ENCODE results near the gene ANK3.

ANK3 gene

GRCh38 chr10:60334991-60335390 is 54.7 kb downstream of the ANK3 start:
- Histone ChIP-seq H2BK5ac (ENCODE audit: low read depth, low read length, poor library complexity) (no peak overlapping the region), H4K8ac (ENCODE audit: low read depth, low read length) (no peak overlapping the region), H3K18ac (ENCODE audit: low read length) (no peak overlapping the region), H3K9ac (ENCODE audit: low read length) (no peak overlapping the region), H3K79me2 (ENCODE audit: control insufficient read depth, insufficient read depth, low read length, poor library complexity) (no peaks in the 10 kb centered on the region), H4K12ac (ENCODE audit: low read depth, low read length) (no peak overlapping the region), H3K79me1 (ENCODE audit: low read length) (no peaks in the 10 kb centered on the region), H3K27me3 (ENCODE audit: insufficient read depth, low read length) (no peaks in the 10 kb centered on the region), H2AFZ (ENCODE audit: insufficient read depth, low read length, poor library complexity) (no peak overlapping the region), H2AK5ac (ENCODE audit: low read length) (no peak overlapping the region), H2BK120ac (ENCODE audit: insufficient read depth, low read length, poor library complexity) (no peak overlapping the region), H3K4me2 (ENCODE audit: low read length) (no peak overlapping the region), H3K23ac (ENCODE audit: low read length) (no peak overlapping the region), H3K4me1 (ENCODE audit: control insufficient read depth in 1 of 2, insufficient read depth in 2 of 2, low read length in 2 of 2) (no peaks in the 10 kb centered on the region), H3K4me3 (ENCODE audit: low read depth, low read length) (no peak overlapping the region), H3K14ac (ENCODE audit: low read length) (no peak overlapping the region), H3K36me3 (ENCODE audit: control insufficient read depth in 1 of 2, insufficient read depth in 2 of 2, low read length in 2 of 2) (no peaks in the 10 kb centered on the region), H4K91ac (ENCODE audit: low read depth, low read length) (no peak overlapping the region), H3K9me3 (ENCODE audit: insufficient read depth, low read depth, low read length) (no peaks in the 10 kb centered on the region), H3K4ac (ENCODE audit: low read depth, low read length) (no peak overlapping the region), H3K27ac (ENCODE audit: low read depth, low read length) (no peak overlapping the region), H2BK12ac (ENCODE audit: low read length) (no peak overlapping the region)
- peak in 1 of 2 donors; percentile 34 for DNase-seq
- no CpG with 5 or more reads among the region's 4 CpGs for WGBS (ENCODE audit: extremely low coverage, insufficient coverage, insufficient read length)

DNA sequence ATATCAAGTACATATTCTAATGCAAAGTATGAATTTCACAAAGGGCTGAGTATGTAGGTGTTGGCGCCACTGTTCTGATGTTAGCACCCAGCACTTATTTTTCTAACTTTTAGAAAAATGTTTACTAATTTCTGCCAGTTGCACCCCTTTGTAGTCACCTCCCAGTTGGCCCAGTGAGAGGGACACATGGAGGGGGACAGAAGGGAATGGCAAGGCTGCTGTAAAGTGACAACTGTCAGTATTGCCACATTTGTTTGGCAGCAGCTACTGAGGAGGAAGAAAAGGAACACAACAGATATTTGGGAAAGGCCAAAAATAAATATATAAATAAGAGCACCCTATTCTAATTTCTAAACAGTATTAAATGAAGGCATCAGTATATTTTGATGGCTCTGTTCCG is 57.3 kb downstream of the ANK3 start:
- no peak overlapping the region for H2BK5ac ChIP-seq (ENCODE audit: low read depth, low read length, poor library complexity)
- H4K91ac ChIP-seq (ENCODE audit: low read depth, low read length) = no peak overlapping the region
- H3K4ac ChIP-seq (ENCODE audit: low read depth, low read length) = no peak overlapping the region
- H3K27me3 ChIP-seq (ENCODE audit: insufficient read depth, low read length) = no peaks in the 10 kb centered on the region
- H3K36me3 ChIP-seq (ENCODE audit: control insufficient read depth in 1 of 2, insufficient read depth in 2 of 2, low read length in 2 of 2) = no peaks in the 10 kb centered on the region
- no peaks in the 10 kb centered on the region for H3K9me3 ChIP-seq (ENCODE audit: insufficient read depth, low read depth, low read length)
- no peak overlapping the region for H3K23ac ChIP-seq (ENCODE audit: low read length)
- no peak overlapping the region for H2AK5ac ChIP-seq (ENCODE audit: low read length)
- H3K9ac ChIP-seq (ENCODE audit: low read length) = no peak overlapping the region
- no peak overlapping the region for H2AFZ ChIP-seq (ENCODE audit: insufficient read depth, low read length, poor library complexity)
- no peaks in the 10 kb centered on the region for H3K79me1 ChIP-seq (ENCODE audit: low read length)
- no peak overlapping the region for H3K27ac ChIP-seq (ENCODE audit: low read depth, low read length)
- H2BK120ac ChIP-seq (ENCODE audit: insufficient read depth, low read length, poor library complexity) = no peak overlapping the region
- H3K18ac ChIP-seq (ENCODE audit: low read length) = no peak overlapping the region
- H3K4me3 ChIP-seq (ENCODE audit: low read depth, low read length) = no peak overlapping the region
- no peak overlapping the region for H3K4me2 ChIP-seq (ENCODE audit: low read length)
- H4K8ac ChIP-seq (ENCODE audit: low read depth, low read length) = no peak overlapping the region
- no peak overlapping the region for H2BK12ac ChIP-seq (ENCODE audit: low read length)
- H4K12ac ChIP-seq (ENCODE audit: low read depth, low read length) = no peak overlapping the region
- no CpG with 5 or more reads among the region's 2 CpGs for WGBS (ENCODE audit: extremely low coverage, insufficient coverage, insufficient read length)
- DNase-seq = no peak
- no peak overlapping the region for H3K14ac ChIP-seq (ENCODE audit: low read length)
- no peaks in the 10 kb centered on the region for H3K79me2 ChIP-seq (ENCODE audit: control insufficient read depth, insufficient read depth, low read length, poor library complexity)
- H3K4me1 ChIP-seq (ENCODE audit: control insufficient read depth in 1 of 2, insufficient read depth in 2 of 2, low read length in 2 of 2) = no peaks in the 10 kb centered on the region

DNA sequence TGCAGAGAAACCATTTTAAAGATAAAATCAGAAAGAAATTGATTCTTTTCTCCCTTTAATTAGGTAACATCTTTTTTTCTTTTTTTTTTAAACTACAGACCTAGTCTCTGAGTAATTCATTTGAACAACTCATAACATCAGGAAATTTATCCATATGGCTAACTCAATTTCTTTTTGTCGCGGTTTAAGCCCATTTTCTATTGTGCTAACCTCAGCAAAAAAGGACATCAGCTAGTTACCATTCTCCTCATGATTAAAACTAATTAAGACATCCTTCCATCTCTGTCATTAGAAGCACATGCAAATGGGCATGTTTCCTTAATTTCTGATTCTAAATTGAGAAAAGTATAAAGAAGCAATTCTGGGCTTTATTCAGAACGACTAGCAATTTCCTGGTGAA is 57.8 kb downstream of the ANK3 start:
- no peak overlapping the region for H3K4me2 ChIP-seq (ENCODE audit: low read length)
- no peak for DNase-seq
- no CpG with 5 or more reads among the region's 3 CpGs for WGBS (ENCODE audit: extremely low coverage, insufficient coverage, insufficient read length)
- H3K79me2 ChIP-seq (ENCODE audit: control insufficient read depth, insufficient read depth, low read length, poor library complexity) = no peaks in the 10 kb centered on the region
- no peaks in the 10 kb centered on the region for H3K36me3 ChIP-seq (ENCODE audit: control insufficient read depth in 1 of 2, insufficient read depth in 2 of 2, low read length in 2 of 2)
- H3K4me1 ChIP-seq (ENCODE audit: control insufficient read depth in 1 of 2, insufficient read depth in 2 of 2, low read length in 2 of 2) = no peaks in the 10 kb centered on the region
- no peak overlapping the region for H2AK5ac ChIP-seq (ENCODE audit: low read length)
- H3K4me3 ChIP-seq (ENCODE audit: low read depth, low read length) = no peak overlapping the region
- H3K27ac ChIP-seq (ENCODE audit: low read depth, low read length) = no peak overlapping the region
- no peaks in the 10 kb centered on the region for H3K9me3 ChIP-seq (ENCODE audit: insufficient read depth, low read depth, low read length)
- no peak overlapping the region for H4K8ac ChIP-seq (ENCODE audit: low read depth, low read length)
- no peak overlapping the region for H3K9ac ChIP-seq (ENCODE audit: low read length)
- H3K18ac ChIP-seq (ENCODE audit: low read length) = no peak overlapping the region
- H3K23ac ChIP-seq (ENCODE audit: low read length) = no peak overlapping the region
- H2BK5ac ChIP-seq (ENCODE audit: low read depth, low read length, poor library complexity) = no peak overlapping the region
- H4K91ac ChIP-seq (ENCODE audit: low read depth, low read length) = no peak overlapping the region
- no peak overlapping the region for H3K14ac ChIP-seq (ENCODE audit: low read length)
- no peak overlapping the region for H2AFZ ChIP-seq (ENCODE audit: insufficient read depth, low read length, poor library complexity)
- H3K79me1 ChIP-seq (ENCODE audit: low read length) = no peaks in the 10 kb centered on the region
- H3K27me3 ChIP-seq (ENCODE audit: insufficient read depth, low read length) = no peaks in the 10 kb centered on the region
- H4K12ac ChIP-seq (ENCODE audit: low read depth, low read length) = no peak overlapping the region
- no peak overlapping the region for H2BK120ac ChIP-seq (ENCODE audit: insufficient read depth, low read length, poor library complexity)
- no peak overlapping the region for H2BK12ac ChIP-seq (ENCODE audit: low read length)
- H3K4ac ChIP-seq (ENCODE audit: low read depth, low read length) = no peak overlapping the region

GRCh38 chr10:60323162-60323561 is 66.5 kb downstream of the ANK3 start:
- H4K8ac ChIP-seq (ENCODE audit: low read depth, low read length) = no peak overlapping the region
- no peak overlapping the region for H4K12ac ChIP-seq (ENCODE audit: low read depth, low read length)
- H3K4me3 ChIP-seq (ENCODE audit: low read depth, low read length) = no peak overlapping the region
- no peak overlapping the region for H2BK5ac ChIP-seq (ENCODE audit: low read depth, low read length, poor library complexity)
- H2BK12ac ChIP-seq (ENCODE audit: low read length) = no peak overlapping the region
- H3K4me2 ChIP-seq (ENCODE audit: low read length) = no peak overlapping the region
- no peak overlapping the region for H3K27ac ChIP-seq (ENCODE audit: low read depth, low read length)
- H3K18ac ChIP-seq (ENCODE audit: low read length) = no peak overlapping the region
- H3K36me3 ChIP-seq (ENCODE audit: control insufficient read depth in 1 of 2, insufficient read depth in 2 of 2, low read length in 2 of 2) = no peaks in the 10 kb centered on the region
- no peak overlapping the region for H2AK5ac ChIP-seq (ENCODE audit: low read length)
- H3K9ac ChIP-seq (ENCODE audit: low read length) = no peak overlapping the region
- no peak overlapping the region for H3K14ac ChIP-seq (ENCODE audit: low read length)
- no peak overlapping the region for H2BK120ac ChIP-seq (ENCODE audit: insufficient read depth, low read length, poor library complexity)
- WGBS (ENCODE audit: extremely low coverage, insufficient coverage, insufficient read length) = no CpG with 5 or more reads among the region's 2 CpGs
- H3K27me3 ChIP-seq (ENCODE audit: insufficient read depth, low read length) = no peaks in the 10 kb centered on the region
- H3K23ac ChIP-seq (ENCODE audit: low read length) = no peak overlapping the region
- no peak overlapping the region for H2AFZ ChIP-seq (ENCODE audit: insufficient read depth, low read length, poor library complexity)
- no peak overlapping the region for H3K4ac ChIP-seq (ENCODE audit: low read depth, low read length)
- DNase-seq = no peak
- H4K91ac ChIP-seq (ENCODE audit: low read depth, low read length) = no peak overlapping the region
- H3K9me3 ChIP-seq (ENCODE audit: insufficient read depth, low read depth, low read length) = no peaks in the 10 kb centered on the region
- H3K79me1 ChIP-seq (ENCODE audit: low read length) = no peaks in the 10 kb centered on the region
- no peaks in the 10 kb centered on the region for H3K79me2 ChIP-seq (ENCODE audit: control insufficient read depth, insufficient read depth, low read length, poor library complexity)
- H3K4me1 ChIP-seq (ENCODE audit: control insufficient read depth in 1 of 2, insufficient read depth in 2 of 2, low read length in 2 of 2) = no peaks in the 10 kb centered on the region

All from trophoblast cell (in vitro differentiated cells and primary cell).